Endothelial cell of umbilical vein (primary cell): ENCODE measurements around the gene BTNL9. TPM values are rescaled to one million over a fixed set of nuclear protein-coding genes. Genes with fewer than 3 reads are reported as not detected.

Source experiments
- BruUV-seq: library from RNA; stranded (reverse); fragments of 400-500 nt; replicated peaks from 2 replicates; lab custom pipeline; 2021; lab: Mats Ljungman, UMichigan
- CTCF ChIA-PET: fragments of 300-600, 350-600 bp; sonication (Branson Sonifier 250); formaldehyde crosslinking; loops from one replicate; lab custom pipeline; 2021; ENCODE audit warnings: antibody characterized with exemption, inconsistent platforms; lab: Charles Lee
- POLR2A ChIA-PET: fragments of 300-600, 350-600 bp; sonication (Branson Sonifier 250); formaldehyde crosslinking; loops from one replicate; lab custom pipeline; 2021; ENCODE audit warnings: antibody characterized with exemption, inconsistent platforms; lab: Charles Lee
- DNase-seq: peaks from one replicate; pipeline ENCODE4 v3.0.0-alpha.2; 2011; ENCODE audit warnings: low read depth, low spot score
- FAIRE-seq: peaks from 2 replicates; lab custom pipeline; 2011; peaks lifted over from hg19 to GRCh38; lab: Jason Lieb, UNC
- H2AFZ ChIP-seq: 2 replicates; pipeline ENCODE4 v1.6.0; 2012; ENCODE audit warnings: low read depth, low read length, control low read depth, inconsistent platforms
- H3K27ac ChIP-seq: 2 replicates; pipeline ENCODE4 v1.5.1; 2011; ENCODE audit warnings: low read depth, mild to moderate bottlenecking, control low read depth, low read length, moderate library complexity; ENCODE audit not compliant: insufficient read depth
- H3K27me3 ChIP-seq, 2 experiments: 2 replicates each; pipeline versions ENCODE4 v1.6.0 to v1.6.1; 2011; ENCODE audit warnings: low read length in 2 of 2, mixed read lengths in 1 of 2; ENCODE audit not compliant: control insufficient read depth in 2 of 2, insufficient read depth in 2 of 2
- H3K36me3 ChIP-seq, 2 experiments: 2 replicates in 1 of 2; 3 replicates in 1 of 2; pipeline ENCODE4 v1.5.1; 2011; ENCODE audit warnings: low read length in 2 of 2, mild to moderate bottlenecking in 1 of 2, moderate library complexity in 1 of 2; ENCODE audit not compliant: control insufficient read depth in 2 of 2, insufficient read depth in 2 of 2; ENCODE audit errors: extremely low read depth in 1 of 2
- H3K4me1 ChIP-seq: 3 replicates; pipeline ENCODE4 v1.5.1; 2011; ENCODE audit warnings: mild to moderate bottlenecking, low read length; ENCODE audit not compliant: control insufficient read depth, insufficient read depth; ENCODE audit errors: extremely low read depth
- H3K4me2 ChIP-seq: 2 replicates; pipeline ENCODE4 v1.6.1; 2011; ENCODE audit warnings: low read length, control low read depth, mixed read lengths; ENCODE audit not compliant: insufficient read depth
- H3K4me3 ChIP-seq, 3 experiments: fragments of 200-600 bp in 1 of 3; sonication (generic), shearing (Covaris generic) in 1 of 3; replicated peaks in 1 of 3; 2 replicates each; pipeline ENCODE4 v1.5.1; 2011 to 2016; ENCODE audit warnings: control low read depth in 3 of 3, low read length in 3 of 3, mild to moderate bottlenecking in 2 of 3, inconsistent platforms in 1 of 3, low read depth in 1 of 3, moderate library complexity in 1 of 3; ENCODE audit not compliant: insufficient read depth in 1 of 3
- H3K79me2 ChIP-seq: 2 replicates; pipeline ENCODE4 v1.6.0; 2012; ENCODE audit warnings: low read length, inconsistent platforms; ENCODE audit not compliant: control insufficient read depth, insufficient read depth
- H3K9ac ChIP-seq: replicated peaks from 2 replicates; pipeline ENCODE3; 2011; ENCODE audit warnings: low read length, control low read depth; ENCODE audit not compliant: insufficient read depth; ENCODE audit errors: extremely low read depth
- H3K9me1 ChIP-seq: replicated peaks from 3 replicates; pipeline ENCODE4 v1.6.0; 2011; ENCODE audit warnings: mild to moderate bottlenecking, low read length; ENCODE audit not compliant: control insufficient read depth, insufficient read depth; ENCODE audit errors: extremely low read depth
- H3K9me3 ChIP-seq: replicated peaks from 2 replicates; pipeline ENCODE4 v1.5.1; 2012; ENCODE audit warnings: low read length, inconsistent platforms; ENCODE audit not compliant: control insufficient read depth, insufficient read depth
- H4K20me1 ChIP-seq: replicated peaks from 2 replicates; pipeline ENCODE3; 2011; ENCODE audit warnings: mild to moderate bottlenecking, low read length; ENCODE audit not compliant: control insufficient read depth, insufficient read depth; ENCODE audit errors: extremely low read depth
- CTCF ChIP-seq, 2 donors: IDR thresholded peaks; 1 replicate in 1 of 2; 2 replicates in 1 of 2; pipeline ENCODE4 v1.5.1; 2011; ENCODE audit warnings: low read length in 2 of 2, mild to moderate bottlenecking in 2 of 2, moderate library complexity in 2 of 2, control low read depth in 1 of 2, inconsistent platforms in 1 of 2, low read depth in 1 of 2; ENCODE audit not compliant: insufficient read depth in 1 of 2; ENCODE audit errors: extremely low read depth in 1 of 2
- EZH2 ChIP-seq: IDR thresholded peaks from 2 replicates; pipeline ENCODE4 v1.6.1; 2012; ENCODE audit warnings: borderline replicate concordance, low read depth, mild to moderate bottlenecking, moderate library complexity, low read length, inconsistent platforms; ENCODE audit not compliant: severe bottlenecking
- FOS ChIP-seq: IDR thresholded peaks from 2 replicates; pipeline ENCODE4 v1.6.1; 2011; ENCODE audit warnings: mild to moderate bottlenecking, low read length, moderate library complexity, borderline replicate concordance; ENCODE audit not compliant: insufficient read depth
- GATA2 ChIP-seq: IDR thresholded peaks from 2 replicates; pipeline ENCODE4 v1.7.0; 2011; ENCODE audit warnings: low read depth, mild to moderate bottlenecking, moderate library complexity, mixed read lengths, low read length; ENCODE audit not compliant: insufficient read length, insufficient read depth
- JUN ChIP-seq: IDR thresholded peaks from 2 replicates; pipeline ENCODE4 v1.6.1; 2011; ENCODE audit warnings: borderline replicate concordance, low read depth; ENCODE audit not compliant: insufficient read length, insufficient read depth
- MAX ChIP-seq: IDR thresholded peaks from 2 replicates; pipeline ENCODE4 v1.6.1; 2011; ENCODE audit not compliant: insufficient read depth, insufficient read length
- MYC ChIP-seq: IDR thresholded peaks from one replicate; pipeline ENCODE4 v1.6.1; 2011; ENCODE audit warnings: mild to moderate bottlenecking, low read depth, low read length
- POLR2A ChIP-seq: IDR thresholded peaks from 2 replicates; pipeline ENCODE4 v1.6.1; 2012; ENCODE audit warnings: low read depth, mild to moderate bottlenecking, control low read depth, low read length
- POLR2AphosphoS5 ChIP-seq: IDR thresholded peaks from 2 replicates; pipeline ENCODE4 v1.6.1; 2012; ENCODE audit warnings: low read depth, mild to moderate bottlenecking, control low read depth, low read length, moderate library complexity; ENCODE audit not compliant: insufficient read depth
- dilution Hi-C: fragments of 300-500 bp; cut with MboI; formaldehyde crosslinking; loops from one replicate; pipeline ENCODE4 v1.15.0; 2019; ENCODE audit warnings: low sequenced_read_pairs; ENCODE audit not compliant: extremely low pct_ligation_motif_present
- intact Hi-C: fragments of 100-400 bp; cut with micrococcal nuclease; formaldehyde crosslinking; loops from one replicate; pipeline ENCODE4 v1.10.0; 2022
- polyA plus RNA-seq, 4 experiments: library from polyadenylated mRNA; depleted of rRNA in 3 of 4; stranded (reverse) in 3 of 4; unstranded in 1 of 4; fragments of >200 nt; gene quantifications; 2 replicates each; pipeline versions ENCODE4 v1.2.1 to v1.2.3, GENCODE V29; 2011 to 2012; ENCODE audit warnings: missing spikeins in 1 of 4
- total RNA-seq: library from RNA; stranded (reverse); gene quantifications from 2 replicates; pipeline ENCODE4 v1.2.3, GENCODE V29; 2021

The BTNL9 gene
- total and polyA plus RNA-seq, 2 donors (not counting 3 experiments of a cell fraction or from before 2014, with no cell fraction given) = 0.13 to 0.33 TPM

- H3K4me3 ChIP-seq = no peak overlapping the region
- no peak overlapping the region for H2AFZ ChIP-seq
- ChIA-PET CTCF (no interaction called here), POLR2A (no interaction called here)
- H3K9me3 ChIP-seq = no peaks in the 10 kb centered on the region
- DNase-seq (no peak), FAIRE-seq (no peak)
- H3K4me1 ChIP-seq = no peaks in the 10 kb centered on the region
- dilution Hi-C loops = no loop called here
- no peaks in the 10 kb centered on the region for H3K79me2 ChIP-seq
- H3K36me3 ChIP-seq = no peaks in the 10 kb centered on the region
- H3K27me3 ChIP-seq = no peaks in the 10 kb centered on the region
- intact Hi-C loops = no loop called here
- H3K4me2 ChIP-seq = no peak overlapping the region
- no peak overlapping the region for H3K9ac ChIP-seq
- no peak overlapping the region for H3K27ac ChIP-seq
- no peaks in the 10 kb centered on the region for H3K9me1 ChIP-seq
- TF ChIP-seq GATA2 = no peak
- TF ChIP-seq POLR2AphosphoS5 = no peak
- TF ChIP-seq POLR2A = no peak
- no peak for TF ChIP-seq MAX
- TF ChIP-seq EZH2 = no peak
- no peak for TF ChIP-seq MYC
- no peak for TF ChIP-seq CTCF (IDR thresholded peaks at IDR 0.05; ENCODE audit: extremely low read depth in 1 of 2, insufficient read depth in 1 of 2, low read depth in 1 of 2, low read length in 2 of 2)
- TF ChIP-seq JUN = no peak
- no peak for TF ChIP-seq FOS
- no TSS peak for BruUV-seq
- H4K20me1 ChIP-seq = no peaks in the 10 kb centered on the region
Observed at GRCh38 chr5:181070523-181070922, 30.5 kb downstream of the BTNL9 start.
